Prostate gland (tissue), 2 donors: ENCODE results near the gene ALK.

ENCODE experiments used
- POLR2A ChIP-seq: fragments of 450-650 bp; IDR thresholded peaks from one replicate; pipeline ENCODE4 v1.6.1; 2016; ENCODE audit warnings: antibody characterized with exemption, mild to moderate bottlenecking
- TF ChIP-seq, protein P1 (sequence below), 4 experiments: fragments of 200-600 bp in 2 of 4; fragments of 450-650 bp in 2 of 4; sonication (generic) in 2 of 4; IDR thresholded peaks; 1 replicate in 3 of 4; 2 replicates in 1 of 4; pipeline ENCODE4 v1.5.1; 2016 to 2019; ENCODE audit warnings: antibody characterized with exemption in 4 of 4, mild to moderate bottlenecking in 2 of 4, moderate library complexity in 2 of 4

GRCh38 chr2:29950481-29950880 lies 29.1 kb upstream of the ALK start:
- TF ChIP-seq, protein P1, sequence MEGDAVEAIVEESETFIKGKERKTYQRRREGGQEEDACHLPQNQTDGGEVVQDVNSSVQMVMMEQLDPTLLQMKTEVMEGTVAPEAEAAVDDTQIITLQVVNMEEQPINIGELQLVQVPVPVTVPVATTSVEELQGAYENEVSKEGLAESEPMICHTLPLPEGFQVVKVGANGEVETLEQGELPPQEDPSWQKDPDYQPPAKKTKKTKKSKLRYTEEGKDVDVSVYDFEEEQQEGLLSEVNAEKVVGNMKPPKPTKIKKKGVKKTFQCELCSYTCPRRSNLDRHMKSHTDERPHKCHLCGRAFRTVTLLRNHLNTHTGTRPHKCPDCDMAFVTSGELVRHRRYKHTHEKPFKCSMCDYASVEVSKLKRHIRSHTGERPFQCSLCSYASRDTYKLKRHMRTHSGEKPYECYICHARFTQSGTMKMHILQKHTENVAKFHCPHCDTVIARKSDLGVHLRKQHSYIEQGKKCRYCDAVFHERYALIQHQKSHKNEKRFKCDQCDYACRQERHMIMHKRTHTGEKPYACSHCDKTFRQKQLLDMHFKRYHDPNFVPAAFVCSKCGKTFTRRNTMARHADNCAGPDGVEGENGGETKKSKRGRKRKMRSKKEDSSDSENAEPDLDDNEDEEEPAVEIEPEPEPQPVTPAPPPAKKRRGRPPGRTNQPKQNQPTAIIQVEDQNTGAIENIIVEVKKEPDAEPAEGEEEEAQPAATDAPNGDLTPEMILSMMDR (IDR thresholded peaks at IDR 0.05): no peak
- TF ChIP-seq POLR2A: no peak
